Neural cell (in vitro differentiated cells): ENCODE results near the gene SLCO3A1.
A peak's percentile ranks its signal among the peaks of the same experiment; 100 is the strongest.

Experiments used
- CTCF ChIP-seq: fragments of 450-650 bp; IDR thresholded peaks from 2 replicates; pipeline ENCODE4 v1.5.1; 2014; ENCODE audit warnings: antibody characterized with exemption, mild to moderate bottlenecking, moderate library complexity; ENCODE audit not compliant: poor library complexity, severe bottlenecking
- EZH2 ChIP-seq: fragments of 200-600, 300-800 bp; shearing (Covaris generic), sonication (generic); IDR thresholded peaks from 2 replicates; pipeline ENCODE4 v1.6.1; 2014; ENCODE audit warnings: antibody characterized with exemption, low read length, borderline replicate concordance, mild to moderate bottlenecking; ENCODE audit not compliant: insufficient read depth, poor library complexity, severe bottlenecking
- TAF1 ChIP-seq: IDR thresholded peaks from 2 replicates; pipeline ENCODE4 v1.6.1; 2012; ENCODE audit warnings: low read depth

- TF ChIP-seq EZH2 (no peak), CTCF (peak; percentile 34), TAF1 (no peak)
Observed at GRCh38 chr15:92079047-92079446, 225.5 kb downstream of the SLCO3A1 start.
